ENCODE measurements around the gene PPIL1. TPM values are rescaled to one million over a fixed set of nuclear protein-coding genes. Genes with fewer than 3 reads are reported as not detected.

Gene PPIL1
- total and polyA plus RNA-seq, 2 of the 8 experiments (the other 6 are each of a cell fraction or from before 2014, with no cell fraction given) = 83.7 to 86.5 TPM

- no peak for TF ChIP-seq TAF7 (optimal IDR thresholded peaks at IDR 0.05; ENCODE audit: borderline replicate concordance, low read depth, low read length)
- no peak for TF ChIP-seq POU5F1 (IDR thresholded peaks at IDR 0.05; ENCODE audit: low read depth, low read length)
- no peak for TF ChIP-seq CHD1 (IDR thresholded peaks at IDR 0.05; ENCODE audit: low read depth, low read length)
- no peak for TF ChIP-seq CBX5 (IDR thresholded peaks at IDR 0.05; ENCODE audit: low read depth, low read length)
- TF ChIP-seq BRCA1 (IDR thresholded peaks at IDR 0.05; ENCODE audit: low read depth, low read length) = peak; percentile 95
- no peak for TF ChIP-seq JUND (IDR thresholded peaks at IDR 0.05; ENCODE audit: low read length)
Observed at GRCh38 chr6:36885461-36886401, 11.1 kb upstream of the PPIL1 start, which contains the start of gene C6orf89 (continued).
